Loucy (cell line): ENCODE measurements around the gene DYNC2H1.

Source experiments
- CTCF ChIP-seq: fragments of 200-600 bp; sonication (generic); conservative IDR thresholded peaks from 2 replicates; pipeline ENCODE4 v1.5.1; 2014; ENCODE audit warnings: mild to moderate bottlenecking, antibody characterized with exemption, low read length
- EZH2phosphoT487 ChIP-seq: fragments of 200-600 bp; IDR thresholded peaks from 2 replicates; pipeline ENCODE4 v1.6.1; 2018; ENCODE audit warnings: antibody characterized with exemption, mild to moderate bottlenecking, moderate library complexity, borderline replicate concordance

GRCh38 chr11:103487113-103487512, 377.9 kb downstream of the DYNC2H1 start:
- TF ChIP-seq CTCF = no peak
- TF ChIP-seq EZH2phosphoT487 = no peak
